ENCODE results near the gene THSD4.

THSD4 gene

GRCh38 chr15:71093054-71094024 lies 21.9 kb upstream of the THSD4 start:
- Histone ChIP-seq H3K4me2 (ENCODE audit: low read depth, low read length, poor library complexity, severe bottlenecking) (no peak overlapping the region), H3K4me1 (ENCODE audit: insufficient read depth, low read length, poor library complexity, severe bottlenecking) (no peaks in the 10 kb centered on the region), H3K9me3 (ENCODE audit: insufficient read depth, low read depth, low read length) (no peaks in the 10 kb centered on the region), H3F3A (ENCODE audit: low read depth) (no peaks in the 10 kb centered on the region), H3K9ac (ENCODE audit: low read depth, low read length, poor library complexity, severe bottlenecking) (no peak overlapping the region), H4K20me1 (ENCODE audit: insufficient read depth, low read length, poor library complexity, severe bottlenecking) (no peaks in the 10 kb centered on the region), H3K27me3 (ENCODE audit: insufficient read depth, low read length, poor library complexity, severe bottlenecking) (no peaks in the 10 kb centered on the region), H3K9me2 (replicated peaks; ENCODE audit: low read depth, low read length) (no peaks in the 10 kb centered on the region), H3K79me2 (ENCODE audit: insufficient read depth, low read length) (no peaks in the 10 kb centered on the region), H2AFZ (ENCODE audit: low read length) (no peak overlapping the region), H3K4me3 (ENCODE audit: low read length, poor library complexity, severe bottlenecking) (no peak overlapping the region), H3K36me3 (ENCODE audit: insufficient read depth, low read length) (no peaks in the 10 kb centered on the region)
- no peak for TF ChIP-seq CTCF (conservative IDR thresholded peaks at IDR 0.05; ENCODE audit: low read length)
- TF ChIP-seq EZH2phosphoT487 (IDR thresholded peaks at IDR 0.05; ENCODE audit: borderline replicate concordance): no peak

DNA sequence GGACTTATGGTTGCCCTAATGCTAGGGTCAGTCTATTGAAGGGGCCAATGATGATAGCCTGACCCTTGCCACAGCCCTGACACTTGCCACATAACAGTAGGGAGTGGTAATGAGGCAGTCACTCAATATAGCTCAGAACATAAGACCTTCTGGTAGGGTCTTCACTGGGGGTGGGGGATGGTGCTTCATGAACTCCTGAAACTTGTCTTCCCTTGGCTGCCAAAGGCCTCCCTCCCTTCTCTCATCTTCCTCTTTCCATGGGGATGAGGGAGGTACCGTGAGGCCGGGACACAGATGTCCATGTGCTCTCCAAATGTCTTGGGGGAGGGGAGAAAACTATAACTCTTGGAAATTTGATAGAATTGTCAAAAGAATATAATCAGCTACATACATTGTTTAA lies 21.1 kb upstream of the THSD4 start:
- Histone ChIP-seq H3K36me3 (ENCODE audit: insufficient read depth, low read length) (no peaks in the 10 kb centered on the region), H3K4me2 (ENCODE audit: low read depth, low read length, poor library complexity, severe bottlenecking) (no peak overlapping the region), H3K9me2 (replicated peaks; ENCODE audit: low read depth, low read length) (no peaks in the 10 kb centered on the region), H3K9ac (ENCODE audit: low read depth, low read length, poor library complexity, severe bottlenecking) (no peak overlapping the region), H3K27me3 (ENCODE audit: insufficient read depth, low read length, poor library complexity, severe bottlenecking) (no peaks in the 10 kb centered on the region), H3K4me1 (ENCODE audit: insufficient read depth, low read length, poor library complexity, severe bottlenecking) (no peaks in the 10 kb centered on the region), H3K9me3 (ENCODE audit: insufficient read depth, low read depth, low read length) (no peaks in the 10 kb centered on the region), H3F3A (ENCODE audit: low read depth) (no peaks in the 10 kb centered on the region), H3K79me2 (ENCODE audit: insufficient read depth, low read length) (no peaks in the 10 kb centered on the region), H2AFZ (ENCODE audit: low read length) (no peak overlapping the region), H4K20me1 (ENCODE audit: insufficient read depth, low read length, poor library complexity, severe bottlenecking) (no peaks in the 10 kb centered on the region), H3K4me3 (ENCODE audit: low read length, poor library complexity, severe bottlenecking) (no peak overlapping the region)
- TF ChIP-seq EZH2phosphoT487 (IDR thresholded peaks at IDR 0.05; ENCODE audit: borderline replicate concordance): no peak
- no peak for TF ChIP-seq CTCF (conservative IDR thresholded peaks at IDR 0.05; ENCODE audit: low read length)

DNA sequence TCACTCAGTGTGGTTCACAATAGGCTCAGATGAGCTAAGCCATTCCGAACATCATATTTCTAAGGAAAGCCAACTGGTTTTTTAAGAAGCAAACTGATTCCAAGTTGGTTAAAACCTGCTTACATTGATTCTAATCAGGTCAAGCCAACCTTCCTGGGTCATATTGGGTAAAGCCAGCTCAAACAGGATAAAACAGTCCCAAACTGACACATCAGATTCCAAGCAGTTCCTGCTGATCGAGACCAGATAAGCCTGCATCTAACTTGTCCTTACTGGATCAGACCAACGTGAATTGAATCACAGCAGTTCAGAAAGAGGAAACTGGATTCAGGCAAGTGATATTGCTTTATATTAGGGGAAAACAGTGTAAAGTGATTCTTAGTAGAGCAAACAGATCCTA lies 18.6 kb upstream of the THSD4 start:
- Histone ChIP-seq H3K4me3 (ENCODE audit: low read length, poor library complexity, severe bottlenecking) (no peak overlapping the region), H3K4me2 (ENCODE audit: low read depth, low read length, poor library complexity, severe bottlenecking) (no peak overlapping the region), H3K36me3 (ENCODE audit: insufficient read depth, low read length) (no peaks in the 10 kb centered on the region), H3K4me1 (ENCODE audit: insufficient read depth, low read length, poor library complexity, severe bottlenecking) (no peaks in the 10 kb centered on the region), H3F3A (ENCODE audit: low read depth) (no peaks in the 10 kb centered on the region), H3K27me3 (ENCODE audit: insufficient read depth, low read length, poor library complexity, severe bottlenecking) (no peaks in the 10 kb centered on the region), H3K79me2 (ENCODE audit: insufficient read depth, low read length) (no peaks in the 10 kb centered on the region), H3K9ac (ENCODE audit: low read depth, low read length, poor library complexity, severe bottlenecking) (no peak overlapping the region), H3K9me3 (ENCODE audit: insufficient read depth, low read depth, low read length) (no peaks in the 10 kb centered on the region), H3K9me2 (replicated peaks; ENCODE audit: low read depth, low read length) (no peaks in the 10 kb centered on the region), H2AFZ (ENCODE audit: low read length) (no peak overlapping the region), H4K20me1 (ENCODE audit: insufficient read depth, low read length, poor library complexity, severe bottlenecking) (no peaks in the 10 kb centered on the region)
- TF ChIP-seq CTCF (conservative IDR thresholded peaks at IDR 0.05; ENCODE audit: low read length) (no peak), EZH2phosphoT487 (IDR thresholded peaks at IDR 0.05; ENCODE audit: borderline replicate concordance) (no peak)

Measured in Loucy (cell line).